Activated CD8-positive, alpha-beta memory T cell treated with anti-CD3 and anti-CD28 coated beads for 4 hours (primary cell): ENCODE data around the gene NR2E1.

Source experiments
- DNase-seq, 2 donors: peaks; one replicate each; pipeline ENCODE4 v3.0.0-alpha.2; 2020; ENCODE audit warnings: low read depth in 2 of 2

Gene NR2E1

DNA sequence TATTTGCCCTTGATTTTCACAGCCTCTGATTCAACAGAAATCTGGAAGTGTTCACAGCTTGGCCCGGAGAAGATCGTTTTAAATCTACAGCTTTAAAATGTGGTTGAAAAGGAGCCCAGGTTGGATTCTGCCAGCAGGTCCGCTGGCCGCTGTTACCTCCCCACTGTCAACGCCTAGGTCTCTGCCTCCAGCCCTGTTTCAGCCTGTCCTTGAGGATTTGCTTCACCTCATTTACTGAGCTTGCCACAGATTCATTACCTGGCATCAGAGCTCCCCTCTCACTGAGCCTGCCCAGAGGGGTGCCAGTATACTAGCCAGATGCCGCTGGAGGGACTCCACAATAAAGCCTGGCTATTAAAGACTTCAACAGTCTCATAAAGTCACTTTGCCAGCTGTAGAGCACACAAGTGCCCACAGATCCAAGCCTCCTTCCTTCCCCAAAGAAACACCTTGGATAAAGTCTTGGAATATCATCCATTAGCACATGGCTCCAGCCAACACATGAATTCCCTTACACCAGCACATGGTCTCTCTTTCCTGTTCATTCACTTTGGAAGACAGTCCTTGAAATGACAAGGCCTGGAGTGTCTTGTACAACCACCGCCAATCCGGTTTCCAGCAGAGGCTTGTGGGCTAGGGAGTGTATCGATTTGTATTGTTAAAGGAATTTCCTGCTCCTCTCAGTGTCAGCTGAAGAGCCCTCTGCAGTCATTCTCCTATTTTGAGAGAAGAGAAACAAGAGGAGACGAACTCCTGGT, 9.5 kb upstream of the NR2E1 start:
- DNase-seq = no peak

DNA sequence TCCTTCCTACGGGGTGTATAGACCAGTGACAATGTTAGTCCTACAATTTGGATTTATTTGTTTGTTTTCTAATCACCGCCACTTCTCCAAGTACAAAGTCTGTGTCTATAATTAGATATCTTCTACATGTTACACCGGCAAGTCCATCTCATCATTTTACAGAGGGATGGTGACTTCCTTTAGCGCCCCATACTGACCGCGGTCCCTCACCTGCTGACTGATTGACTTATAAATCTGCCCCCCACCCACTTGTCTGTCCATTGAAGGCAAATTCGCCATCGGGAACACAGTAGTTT, 8.9 kb upstream of the NR2E1 start:
- no peak for DNase-seq

DNA sequence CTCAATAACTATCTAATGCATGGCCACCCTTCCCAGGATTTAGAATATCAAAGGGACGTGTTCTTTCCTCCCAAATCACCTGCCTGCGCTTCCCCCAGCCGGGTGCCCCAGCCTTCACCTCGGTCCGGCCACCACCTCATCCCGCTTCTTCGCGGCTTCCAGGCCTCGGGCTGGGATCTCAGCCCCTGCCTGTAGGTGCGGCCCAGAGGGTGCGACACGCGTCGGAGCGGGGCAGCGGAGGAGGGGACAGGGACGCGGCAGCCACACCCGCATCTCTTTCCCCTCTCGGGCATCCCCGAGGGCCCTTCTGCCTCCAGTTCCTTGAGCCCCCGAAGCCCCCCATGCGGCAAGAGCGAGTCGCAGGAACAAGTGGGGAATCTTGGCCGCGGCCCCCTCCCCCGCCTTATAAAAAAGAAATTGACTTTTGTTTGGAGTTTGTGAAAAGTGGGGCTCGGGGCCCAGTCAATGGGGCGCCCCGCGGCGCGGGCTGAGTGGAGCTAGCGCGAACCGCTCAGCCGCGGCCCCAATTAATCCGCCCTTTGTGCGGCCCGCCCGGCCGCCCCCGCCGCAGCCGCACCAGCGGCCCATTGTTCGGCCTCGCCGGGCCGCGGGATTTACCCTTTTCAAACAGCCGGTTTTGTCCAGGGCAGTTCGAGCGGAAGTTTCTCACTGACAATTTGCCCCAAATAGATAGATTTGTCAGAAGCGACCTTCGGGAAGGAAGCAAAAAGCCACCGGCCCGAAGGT, 8.4 kb upstream of the NR2E1 start:
- DNase-seq = no peak

DNA sequence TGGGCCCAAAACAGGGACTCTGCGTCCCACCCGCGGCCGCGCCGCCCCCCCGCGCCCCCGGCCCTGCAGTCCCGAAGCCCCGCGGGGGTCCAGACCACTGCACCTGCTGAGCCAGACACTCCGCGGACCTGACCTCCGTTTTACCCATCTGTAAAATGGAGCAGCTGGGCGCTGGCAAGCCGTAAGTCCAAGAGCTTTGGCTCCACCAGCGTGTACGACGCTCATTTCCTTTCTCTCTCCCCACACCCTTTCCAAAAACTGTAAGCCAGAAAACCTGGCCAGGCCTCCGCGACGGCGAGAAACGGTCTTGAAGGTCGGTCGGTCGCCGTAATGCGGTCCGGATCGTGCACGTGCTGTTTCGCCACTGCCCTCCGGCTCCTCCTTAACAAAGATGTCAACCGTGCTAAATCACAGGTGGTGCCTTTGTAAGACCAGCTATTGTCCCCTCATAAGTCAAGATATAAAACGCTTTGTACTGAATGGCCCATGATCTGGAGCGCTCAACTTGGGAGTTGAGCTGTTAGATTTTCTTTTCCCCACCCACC, 7.8 kb upstream of the NR2E1 start:
- DNase-seq = no peak

DNA sequence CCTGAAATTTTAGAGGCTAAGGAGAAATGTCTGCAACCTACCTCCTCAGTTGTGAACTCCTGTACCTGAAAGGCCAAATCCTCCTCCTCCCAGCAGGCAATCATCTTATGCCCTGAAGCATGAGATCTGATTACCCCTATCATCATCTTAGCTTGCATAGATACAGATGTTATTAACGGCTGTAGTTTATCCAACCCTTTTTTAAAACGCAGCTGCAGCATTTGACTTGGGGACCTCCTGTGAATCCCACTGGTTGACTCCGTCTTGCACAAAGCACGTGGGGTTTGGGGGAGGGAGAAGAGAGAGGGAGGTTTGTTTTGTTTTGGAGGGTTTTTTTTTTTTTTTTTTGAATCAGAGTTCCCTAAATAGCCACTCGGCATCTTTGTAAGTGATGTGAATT, 5.8 kb upstream of the NR2E1 start:
- no peak for DNase-seq

DNA sequence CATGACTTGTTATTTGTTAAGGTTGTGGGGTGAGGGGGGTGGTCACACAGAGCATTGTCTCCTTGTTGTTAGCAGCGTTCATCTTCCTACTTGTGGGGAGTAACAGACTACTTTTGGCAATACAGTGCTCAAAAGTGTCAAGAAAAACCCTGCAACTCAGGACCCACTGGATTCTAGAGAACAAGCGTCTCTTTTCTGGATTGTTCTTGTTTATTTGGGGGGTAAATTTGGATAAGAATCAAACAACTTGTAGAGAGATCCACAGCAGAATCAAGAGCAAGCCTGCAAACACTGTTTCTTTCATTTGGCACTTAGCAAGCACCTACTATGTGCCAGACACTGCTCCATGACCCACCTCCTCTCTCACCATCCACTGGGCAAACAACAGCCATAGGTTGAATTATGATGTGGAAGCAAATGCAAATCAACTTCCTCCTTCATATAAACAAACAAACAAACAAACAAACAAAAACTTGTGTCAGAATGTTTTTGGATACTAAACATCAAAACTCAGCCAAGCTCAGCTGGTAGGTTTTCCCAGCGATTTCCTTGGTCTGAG, 4.0 kb upstream of the NR2E1 start:
- DNase-seq = no peak

DNA sequence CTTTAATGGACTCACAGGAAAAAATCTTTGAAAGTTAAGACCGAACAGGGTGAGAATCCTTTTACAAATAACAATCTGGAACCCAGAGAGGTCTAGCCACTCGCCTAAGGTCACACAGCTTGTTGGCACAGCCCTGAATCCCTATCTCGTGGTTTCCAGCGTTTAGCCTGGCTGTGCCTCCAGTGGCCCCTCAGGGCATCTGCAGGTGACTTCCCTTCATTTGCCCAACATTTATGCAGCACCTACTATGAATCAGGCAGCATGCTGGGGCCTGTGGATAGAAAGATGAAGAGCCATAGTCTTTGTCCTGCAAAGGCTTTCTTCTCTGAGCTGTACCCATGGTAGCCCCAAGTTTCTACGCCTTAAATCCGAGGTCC, 2.6 kb upstream of the NR2E1 start:
- DNase-seq = no peak

DNA sequence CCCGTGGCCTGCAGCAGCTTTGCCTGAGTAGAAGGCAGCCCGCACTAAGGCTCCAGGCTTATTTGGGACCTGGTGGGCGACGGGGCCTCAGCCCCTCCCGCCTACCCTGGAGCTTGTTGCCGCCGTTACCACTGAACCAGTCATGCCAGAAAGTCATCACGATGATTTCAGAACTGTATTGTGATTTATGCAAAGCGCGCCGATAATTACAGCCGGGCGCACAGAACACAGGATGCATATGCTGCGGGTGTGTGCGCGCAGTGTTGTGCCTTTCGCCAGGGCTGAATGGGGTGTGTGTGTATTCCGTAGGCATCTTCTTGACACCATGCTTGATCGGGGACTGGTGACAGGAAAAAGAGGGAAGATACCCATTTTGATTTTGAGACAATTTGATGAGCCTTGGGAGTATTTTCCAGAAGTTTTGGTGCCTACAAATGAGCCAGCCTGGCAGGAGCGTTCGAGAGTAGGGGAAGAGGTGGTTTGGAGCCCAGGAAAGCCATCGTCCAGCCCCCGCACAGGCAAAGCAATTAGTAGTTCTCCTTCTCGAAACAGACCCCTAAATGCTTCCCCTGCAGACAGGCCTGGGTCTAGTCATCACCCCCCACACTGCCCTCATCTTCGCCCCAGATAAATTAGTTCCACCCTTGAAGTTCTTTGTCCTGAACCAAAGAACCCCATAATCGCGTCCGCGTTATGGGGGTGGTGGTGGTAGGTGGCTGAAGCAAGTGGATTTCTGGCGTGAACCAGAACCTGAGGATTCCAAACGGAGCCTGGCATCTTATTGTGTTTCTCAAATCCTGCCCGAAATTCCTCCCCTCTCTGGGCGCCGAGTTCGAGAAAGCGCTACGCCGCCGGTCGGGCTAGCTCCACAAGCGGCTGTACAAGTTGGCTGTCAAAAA, 1.9 kb upstream of the NR2E1 start:
- no peak for DNase-seq

DNA sequence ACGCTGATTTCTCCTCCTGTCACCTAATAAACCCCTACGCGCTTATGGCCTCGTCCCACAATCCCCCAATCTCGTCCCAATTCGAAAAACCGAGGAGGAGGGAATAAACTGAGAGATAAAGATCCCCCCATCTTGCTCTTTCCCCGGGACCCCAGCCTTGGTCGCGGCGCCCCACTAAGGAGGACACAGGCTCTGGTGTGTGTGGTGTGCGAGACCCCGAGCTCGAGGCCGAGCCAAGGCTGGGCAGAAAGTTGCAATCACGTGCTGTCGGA, 1.3 kb upstream of the NR2E1 start:
- DNase-seq = no peak

DNA sequence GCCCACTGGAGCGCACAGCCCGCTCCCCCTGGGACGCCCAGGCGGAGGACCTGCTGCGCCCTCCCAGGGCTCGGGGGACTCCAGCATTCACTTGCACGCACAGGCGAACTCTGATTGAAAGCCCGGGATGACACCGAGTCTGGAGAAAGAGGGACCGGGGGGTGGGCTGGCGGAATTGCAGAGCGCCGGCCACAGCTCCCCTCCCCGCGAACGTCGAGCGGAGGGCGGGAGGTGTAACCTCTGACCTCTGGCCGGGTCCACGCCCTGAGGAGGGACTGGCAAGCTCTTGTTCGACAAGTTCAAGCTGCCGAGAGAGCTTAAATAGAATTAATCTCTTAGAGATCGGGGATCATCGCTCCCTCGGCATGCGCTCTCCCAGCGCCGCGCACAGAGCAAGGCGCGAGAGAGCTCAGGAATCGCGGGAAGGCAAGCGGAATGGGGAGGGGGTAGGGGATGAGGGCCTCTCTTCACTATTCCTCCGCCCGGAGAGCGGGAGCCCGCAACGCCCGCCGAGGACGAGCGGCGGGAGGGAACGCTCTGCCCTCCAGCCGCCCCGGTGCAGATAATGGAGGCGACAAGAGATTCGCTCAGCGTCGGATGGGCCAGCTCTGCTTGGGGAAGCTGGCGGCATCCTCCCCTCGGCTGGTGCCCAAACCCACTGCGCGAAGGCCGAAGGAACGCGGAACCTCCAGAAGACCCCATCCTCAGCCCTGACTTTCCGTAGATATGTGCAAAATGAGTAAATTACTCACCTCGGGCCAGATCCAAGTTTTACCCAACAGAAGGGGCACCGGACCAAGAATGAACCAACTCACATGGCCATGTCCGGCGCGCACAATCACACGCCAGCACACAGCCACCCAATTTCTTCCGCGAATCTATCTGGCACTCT, 761 bp upstream of the NR2E1 start:
- no peak for DNase-seq

DNA sequence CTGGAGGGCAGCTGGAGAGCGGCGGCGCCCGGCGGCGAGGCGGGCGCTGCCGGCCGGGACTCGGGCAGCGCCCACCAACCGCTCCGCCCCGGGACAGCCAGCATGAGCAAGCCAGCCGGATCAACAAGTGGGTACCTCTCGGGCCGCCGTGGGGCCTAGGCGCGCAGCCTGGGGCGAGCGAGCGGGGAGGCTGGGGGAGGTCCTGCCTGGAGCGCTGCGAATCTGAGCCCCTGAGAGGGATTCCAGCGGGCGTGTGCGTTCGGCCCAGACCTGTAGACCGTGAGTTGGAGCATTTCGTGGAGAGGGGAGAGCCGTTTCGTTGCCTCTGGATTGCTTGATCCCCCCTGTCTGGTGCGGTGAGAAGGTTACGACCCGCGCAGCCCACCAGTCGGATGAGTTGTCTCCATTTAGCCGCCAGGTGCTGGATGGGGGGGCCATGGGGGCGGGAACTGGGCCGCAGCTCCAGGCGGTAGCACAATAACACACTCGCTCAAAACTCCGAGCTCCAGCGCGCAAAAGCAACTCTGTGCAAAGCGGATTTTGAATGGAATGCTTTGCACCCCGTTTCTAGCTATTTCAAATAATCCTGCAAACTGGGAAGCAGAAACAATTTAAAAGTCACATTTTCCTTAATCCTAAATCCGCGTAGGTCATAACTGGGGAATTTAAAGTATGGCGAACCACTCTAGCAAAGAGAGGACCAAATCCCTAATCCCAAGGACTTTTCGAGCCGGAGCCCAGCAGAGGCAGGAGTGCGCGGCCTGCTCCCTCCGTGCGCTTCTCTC, 1.0 kb downstream of the NR2E1 start:
- no peak for DNase-seq

DNA sequence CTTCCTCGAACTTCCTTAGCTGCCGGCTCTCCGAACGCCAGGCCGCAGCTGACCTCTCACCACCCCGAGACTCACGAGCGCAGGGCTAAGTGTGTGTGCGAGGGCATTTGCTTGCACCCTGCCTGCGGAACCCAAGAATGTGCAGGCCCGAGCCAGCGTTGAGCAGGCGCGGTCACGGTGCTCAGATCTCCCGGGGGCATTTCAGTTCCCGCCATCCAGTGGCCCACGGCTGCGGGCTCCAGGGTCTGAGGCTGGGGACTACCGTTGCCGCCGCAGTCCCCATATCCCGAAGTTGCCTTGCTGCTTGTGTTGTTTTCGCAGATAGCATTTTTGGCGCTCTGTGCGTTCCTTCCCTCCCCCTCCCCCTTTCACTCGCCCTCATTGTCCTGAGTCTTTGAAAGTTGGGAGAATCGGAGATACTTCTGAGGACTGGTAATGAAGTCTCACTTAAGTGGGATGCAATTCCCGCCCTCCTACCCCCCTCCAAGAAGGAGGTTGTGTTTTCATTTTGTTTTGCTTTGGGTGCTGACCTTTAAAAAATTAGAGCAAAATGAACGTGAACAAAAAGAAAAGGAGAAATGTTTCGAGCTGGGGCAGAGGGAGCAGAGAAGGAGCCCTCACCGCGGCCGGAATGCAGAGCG, 1.7 kb downstream of the NR2E1 start:
- no peak for DNase-seq

DNA sequence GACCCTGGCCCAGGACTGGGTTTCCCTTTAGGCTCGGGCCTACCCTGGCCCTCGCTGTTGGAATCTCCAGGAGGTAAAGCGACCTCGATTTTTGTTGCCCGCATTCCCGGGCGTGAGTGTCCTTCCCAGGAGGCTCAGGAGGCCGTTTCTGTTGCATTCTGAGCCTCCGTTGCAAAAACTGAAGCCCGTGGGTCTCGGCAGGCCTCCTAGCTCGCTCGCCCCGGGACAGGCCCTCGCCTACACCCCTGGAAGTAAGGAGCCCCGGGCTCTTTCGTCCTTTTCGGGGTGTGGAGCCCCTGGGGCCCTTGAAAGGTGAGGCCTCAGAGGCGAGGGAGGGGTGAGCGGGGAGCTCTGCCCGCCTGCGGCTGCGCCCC, 2.3 kb downstream of the NR2E1 start:
- DNase-seq = no peak

DNA sequence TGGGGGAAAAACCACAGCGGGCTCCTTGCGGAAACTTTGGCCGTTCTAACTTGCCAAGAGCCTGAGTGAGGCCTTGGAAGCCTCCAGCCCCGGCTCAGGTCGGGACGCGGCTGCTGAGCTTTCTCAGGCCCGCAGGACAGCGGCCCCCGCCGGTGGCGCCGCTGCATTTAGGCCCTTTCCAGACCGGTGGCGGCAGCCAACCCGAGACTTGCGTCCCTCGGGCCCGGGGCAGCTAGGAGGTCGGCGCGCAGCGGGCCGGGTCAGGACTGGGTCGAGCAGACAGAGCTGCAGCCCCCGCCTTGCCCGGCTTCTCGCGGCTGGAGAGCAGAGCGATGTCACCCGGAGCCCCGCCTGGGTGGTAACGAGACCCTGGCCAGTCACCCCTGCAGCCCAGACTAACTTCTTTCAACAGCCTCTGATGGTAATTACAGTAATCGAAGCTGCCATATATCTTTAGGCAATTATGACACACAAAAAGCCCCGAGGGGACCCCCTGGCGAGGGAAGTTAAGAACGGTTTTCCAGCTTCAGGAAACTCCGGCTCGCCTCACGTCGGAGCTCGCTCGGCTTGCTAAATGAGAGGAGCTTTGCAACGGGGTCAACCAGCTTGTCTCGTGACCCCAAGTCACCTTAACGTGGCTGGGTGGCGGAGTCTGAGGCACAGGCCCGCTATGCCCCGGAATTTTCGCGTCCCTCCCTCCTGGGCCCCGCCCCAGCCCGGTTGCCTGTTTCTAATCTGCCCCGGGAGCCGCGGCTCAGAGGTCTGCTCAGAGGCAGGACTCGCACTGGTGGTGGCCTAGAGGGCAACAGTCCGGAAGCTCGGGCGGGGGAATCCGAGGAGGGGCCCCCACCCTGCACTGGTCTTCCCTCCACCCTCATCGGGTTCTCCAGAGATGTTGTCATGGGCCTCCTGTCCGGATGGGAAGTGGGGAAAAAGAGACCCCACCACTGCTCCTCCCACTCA, 3.0 kb downstream of the NR2E1 start:
- no peak for DNase-seq

DNA sequence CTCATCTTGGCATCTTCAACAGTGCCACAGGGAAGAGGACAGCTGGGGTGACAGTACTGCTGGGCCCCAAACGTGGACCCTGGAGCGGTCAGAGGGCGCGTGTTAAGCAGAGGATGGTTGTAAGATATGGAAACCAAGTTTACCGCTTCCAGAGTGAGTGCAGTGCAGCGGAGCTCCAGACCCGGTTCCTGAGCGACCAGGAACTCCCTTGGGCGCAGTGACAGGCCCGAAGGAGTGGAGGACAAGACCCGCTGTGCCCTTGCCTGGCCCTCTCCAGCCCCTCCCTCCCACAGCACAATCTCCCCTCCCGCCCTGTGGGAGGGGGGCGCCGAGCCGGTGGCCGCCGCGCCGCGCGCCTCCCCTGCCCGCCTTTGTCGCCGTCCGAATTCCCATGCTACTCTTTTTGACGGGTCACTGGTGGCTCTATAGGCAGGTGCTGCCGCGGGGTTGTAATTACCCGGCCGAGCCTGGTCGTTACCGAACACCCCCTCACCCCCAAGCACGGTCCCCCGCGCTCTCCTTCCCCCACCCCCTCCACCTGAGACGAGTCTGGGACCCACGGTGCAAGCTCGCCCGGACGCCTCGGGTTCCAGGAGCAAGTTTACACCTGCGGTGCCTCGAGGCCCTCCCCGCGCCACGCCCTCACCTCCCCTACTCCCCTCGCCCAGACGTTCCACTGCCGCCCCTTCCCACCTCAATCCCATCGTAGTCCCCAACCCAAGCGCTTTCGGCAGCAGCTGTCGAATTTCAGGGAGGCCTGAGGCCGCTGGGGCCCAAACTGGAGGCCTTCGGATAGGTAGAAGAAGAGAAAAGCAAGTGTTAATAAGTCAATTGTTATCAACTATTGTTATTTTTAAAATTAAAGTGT, 3.9 kb downstream of the NR2E1 start:
- DNase-seq = no peak

DNA sequence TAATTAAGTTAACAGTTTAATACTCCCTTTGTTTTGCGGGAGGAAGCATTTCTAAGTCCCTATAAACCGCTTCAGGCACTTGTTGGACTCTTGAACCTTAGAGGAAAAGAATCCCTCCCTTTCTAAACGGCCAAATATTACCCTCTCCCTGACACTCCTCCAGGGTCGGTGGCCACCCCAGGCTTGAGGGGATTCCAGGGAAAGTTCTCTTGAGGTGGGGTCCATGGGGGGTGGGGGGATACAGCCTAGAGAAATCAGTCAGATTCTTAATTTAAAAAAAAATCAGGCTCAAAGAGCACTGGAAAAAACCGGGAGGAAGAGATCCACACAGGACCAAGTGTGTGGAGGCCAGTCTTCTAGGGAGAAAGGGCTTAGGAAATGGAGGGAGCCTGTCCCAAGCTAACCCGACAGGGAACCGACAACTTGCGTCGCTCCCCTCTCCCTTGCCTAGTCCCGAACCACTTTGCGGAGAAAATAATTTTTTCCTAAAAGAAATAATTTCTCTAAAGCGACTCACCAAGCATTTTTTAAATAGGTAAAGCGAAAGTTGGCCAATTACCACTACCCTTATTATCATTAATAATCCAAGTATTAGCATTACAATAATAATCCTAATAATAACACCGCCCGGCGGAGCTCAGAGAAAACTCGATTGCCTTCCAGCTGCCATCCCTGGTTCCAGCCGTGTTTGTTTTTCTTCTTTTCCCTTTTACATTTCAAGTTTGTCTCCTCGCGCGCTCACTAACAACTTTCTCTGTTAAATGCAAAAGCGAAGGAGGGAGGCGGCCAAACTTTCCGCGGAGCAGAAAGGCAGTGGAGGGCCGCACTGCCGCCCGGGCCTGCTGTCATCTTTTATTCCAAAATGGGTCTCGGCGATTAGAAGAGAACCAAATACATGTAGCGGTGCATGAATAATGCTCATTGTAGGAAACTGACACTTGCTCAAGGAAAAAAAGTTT, 4.8 kb downstream of the NR2E1 start:
- no peak for DNase-seq
